ENCODE measurements around the gene ADGRV1. TPM values are rescaled to one million over a fixed set of nuclear protein-coding genes. Genes with fewer than 3 reads are reported as not detected.

Gene ADGRV1
- total RNA-seq, 4 donors from 2014 or later, result 0.39 to 1.9 (median 1.00) TPM

DNA sequence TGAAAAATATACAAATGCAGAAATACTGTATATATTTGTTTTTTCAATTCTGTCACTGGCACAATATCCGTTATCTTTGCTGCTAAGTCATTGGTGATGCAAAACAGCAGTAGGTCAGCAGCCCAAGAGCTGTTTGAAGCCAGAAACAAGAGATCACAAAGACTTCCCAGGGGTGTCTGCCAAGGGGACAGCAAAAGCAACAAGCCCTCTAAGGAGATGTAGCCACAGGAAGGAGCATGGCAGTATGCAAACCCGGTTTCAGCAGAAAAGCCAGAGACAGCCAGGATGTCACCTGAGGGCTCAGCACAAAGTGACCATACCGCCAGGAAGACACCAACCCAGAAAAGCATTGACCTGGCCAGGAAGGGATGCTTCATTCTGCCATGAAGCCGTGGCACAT is 583.0 kb downstream of the ADGRV1 start:
- DNase-seq (ENCODE audit: low spot score in 2 of 2), result no peak
- H3K4me1 ChIP-seq, result peaks cover 0 to 37% (median 10%) of the 10 kb centered on the region in 4 donors
- H3K9me3 ChIP-seq, result no peaks in the 10 kb centered on the region
- 83 to 86% methylated on average over 4 of the region's 4 CpGs for WGBS, 2 donors
- no peak overlapping the region for H3K4me3 ChIP-seq
- no peak overlapping the region for H3K27ac ChIP-seq
- no peak for TF ChIP-seq POLR2A (IDR thresholded peaks at IDR 0.05)
- no peaks in the 10 kb centered on the region for H3K27me3 ChIP-seq
- H3K36me3 ChIP-seq, result no peaks in the 10 kb centered on the region

DNA sequence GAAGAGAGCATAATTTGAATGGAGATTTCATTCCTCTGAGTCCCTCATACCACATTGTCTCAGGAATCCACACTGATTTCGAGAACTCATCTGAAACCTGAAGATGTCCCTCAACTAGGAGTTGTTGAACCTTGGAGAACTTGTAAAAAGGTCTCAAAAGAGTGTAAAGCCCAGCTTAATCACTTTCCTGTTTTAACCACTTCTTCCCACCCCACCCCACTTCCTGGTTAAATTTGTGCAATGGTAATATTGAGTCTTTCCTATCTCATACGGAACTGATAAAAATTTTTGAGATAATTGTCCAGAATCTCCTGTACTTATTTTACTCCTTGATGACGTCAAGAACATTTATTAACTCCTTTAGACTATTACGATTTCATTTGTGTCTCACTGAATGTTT is 583.8 kb downstream of the ADGRV1 start:
- DNase-seq (ENCODE audit: low spot score in 2 of 2), result no peak
- Histone ChIP-seq H3K27me3 (no peaks in the 10 kb centered on the region), H3K27ac (no peak overlapping the region), H3K36me3 (no peaks in the 10 kb centered on the region), H3K9me3 (no peaks in the 10 kb centered on the region), H3K4me3 (no peak overlapping the region), H3K4me1 (peaks cover 0 to 43% (median 11%) of the 10 kb centered on the region in 4 donors)
- WGBS, 2 donors, result 69 to 87% methylated on average over 4 of the region's 4 CpGs
- TF ChIP-seq EP300 (IDR thresholded peaks at IDR 0.05) (no peak), POLR2A (IDR thresholded peaks at IDR 0.05) (no peak)
- TF ChIP-seq, protein P1, sequence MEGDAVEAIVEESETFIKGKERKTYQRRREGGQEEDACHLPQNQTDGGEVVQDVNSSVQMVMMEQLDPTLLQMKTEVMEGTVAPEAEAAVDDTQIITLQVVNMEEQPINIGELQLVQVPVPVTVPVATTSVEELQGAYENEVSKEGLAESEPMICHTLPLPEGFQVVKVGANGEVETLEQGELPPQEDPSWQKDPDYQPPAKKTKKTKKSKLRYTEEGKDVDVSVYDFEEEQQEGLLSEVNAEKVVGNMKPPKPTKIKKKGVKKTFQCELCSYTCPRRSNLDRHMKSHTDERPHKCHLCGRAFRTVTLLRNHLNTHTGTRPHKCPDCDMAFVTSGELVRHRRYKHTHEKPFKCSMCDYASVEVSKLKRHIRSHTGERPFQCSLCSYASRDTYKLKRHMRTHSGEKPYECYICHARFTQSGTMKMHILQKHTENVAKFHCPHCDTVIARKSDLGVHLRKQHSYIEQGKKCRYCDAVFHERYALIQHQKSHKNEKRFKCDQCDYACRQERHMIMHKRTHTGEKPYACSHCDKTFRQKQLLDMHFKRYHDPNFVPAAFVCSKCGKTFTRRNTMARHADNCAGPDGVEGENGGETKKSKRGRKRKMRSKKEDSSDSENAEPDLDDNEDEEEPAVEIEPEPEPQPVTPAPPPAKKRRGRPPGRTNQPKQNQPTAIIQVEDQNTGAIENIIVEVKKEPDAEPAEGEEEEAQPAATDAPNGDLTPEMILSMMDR (IDR thresholded peaks at IDR 0.05), result no peak

DNA sequence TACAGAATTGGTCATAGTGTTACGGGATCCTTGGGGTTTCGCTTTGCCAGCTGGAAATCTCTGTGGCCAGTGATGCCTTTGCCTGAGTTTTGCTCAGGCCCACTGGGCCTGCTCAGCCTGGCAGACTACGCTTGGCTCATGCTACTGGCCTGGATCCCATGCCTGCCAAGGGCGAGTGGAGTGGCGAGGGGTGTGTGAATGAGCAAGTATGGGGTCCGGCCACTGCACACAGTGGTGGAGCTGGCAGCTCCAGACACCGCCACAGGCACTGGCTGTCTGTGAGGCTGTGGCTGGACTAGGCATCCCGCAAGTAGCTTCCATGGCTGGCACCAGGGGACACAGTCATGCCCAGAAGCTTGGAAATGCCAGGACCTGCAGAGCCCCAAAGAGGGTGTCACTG is 584.2 kb downstream of the ADGRV1 start:
- no peak overlapping the region for H3K4me3 ChIP-seq
- TF ChIP-seq POLR2A (IDR thresholded peaks at IDR 0.05) (no peak), EP300 (IDR thresholded peaks at IDR 0.05) (no peak)
- TF ChIP-seq, protein P1 (IDR thresholded peaks at IDR 0.05), result no peak
- no peak for DNase-seq (ENCODE audit: low spot score in 2 of 2)
- H3K9me3 ChIP-seq, result no peaks in the 10 kb centered on the region
- peaks cover 0 to 43% (median 11%) of the 10 kb centered on the region in 4 donors for H3K4me1 ChIP-seq
- H3K36me3 ChIP-seq, result no peaks in the 10 kb centered on the region
- H3K27me3 ChIP-seq, result no peaks in the 10 kb centered on the region
- H3K27ac ChIP-seq, result no peak overlapping the region
- WGBS, 2 donors, result 91 to 95% methylated on average over 8 of the region's 8 CpGs

DNA sequence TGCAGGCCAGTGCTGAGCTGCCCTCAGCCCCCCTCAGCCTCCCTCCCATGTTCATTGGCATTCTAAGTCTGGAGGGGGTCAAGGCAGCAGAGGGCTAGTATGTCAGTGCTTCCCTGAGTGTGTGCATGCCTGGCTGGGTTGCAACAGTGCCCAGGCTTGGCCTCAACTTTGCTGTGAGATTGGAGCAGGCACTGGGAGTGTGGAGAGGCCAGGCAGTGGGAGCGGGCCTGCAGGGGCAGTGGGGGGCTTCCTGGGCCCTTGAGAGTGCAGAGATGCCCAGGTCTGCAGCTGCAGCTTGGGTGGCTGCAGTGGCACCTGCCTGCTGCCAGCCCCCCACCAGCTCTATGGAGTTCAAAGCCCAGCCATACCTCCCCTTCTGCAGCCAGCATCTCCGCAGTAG is 585.2 kb downstream of the ADGRV1 start:
- 100% methylated on average over 1 to 2 of the region's 2 CpGs for WGBS, 2 donors
- Histone ChIP-seq H3K36me3 (no peaks in the 10 kb centered on the region), H3K9me3 (no peaks in the 10 kb centered on the region), H3K27ac (peak overlapping the region in 1 of 4 donors; percentile 82), H3K27me3 (no peaks in the 10 kb centered on the region), H3K4me1 (peaks cover 0 to 43% (median 11%) of the 10 kb centered on the region in 4 donors), H3K4me3 (no peak overlapping the region)
- TF ChIP-seq, protein P1 (IDR thresholded peaks at IDR 0.05), result no peak
- TF ChIP-seq EP300 (IDR thresholded peaks at IDR 0.05) (no peak), POLR2A (IDR thresholded peaks at IDR 0.05) (no peak)
- DNase-seq (ENCODE audit: low spot score in 2 of 2), result no peak

DNA sequence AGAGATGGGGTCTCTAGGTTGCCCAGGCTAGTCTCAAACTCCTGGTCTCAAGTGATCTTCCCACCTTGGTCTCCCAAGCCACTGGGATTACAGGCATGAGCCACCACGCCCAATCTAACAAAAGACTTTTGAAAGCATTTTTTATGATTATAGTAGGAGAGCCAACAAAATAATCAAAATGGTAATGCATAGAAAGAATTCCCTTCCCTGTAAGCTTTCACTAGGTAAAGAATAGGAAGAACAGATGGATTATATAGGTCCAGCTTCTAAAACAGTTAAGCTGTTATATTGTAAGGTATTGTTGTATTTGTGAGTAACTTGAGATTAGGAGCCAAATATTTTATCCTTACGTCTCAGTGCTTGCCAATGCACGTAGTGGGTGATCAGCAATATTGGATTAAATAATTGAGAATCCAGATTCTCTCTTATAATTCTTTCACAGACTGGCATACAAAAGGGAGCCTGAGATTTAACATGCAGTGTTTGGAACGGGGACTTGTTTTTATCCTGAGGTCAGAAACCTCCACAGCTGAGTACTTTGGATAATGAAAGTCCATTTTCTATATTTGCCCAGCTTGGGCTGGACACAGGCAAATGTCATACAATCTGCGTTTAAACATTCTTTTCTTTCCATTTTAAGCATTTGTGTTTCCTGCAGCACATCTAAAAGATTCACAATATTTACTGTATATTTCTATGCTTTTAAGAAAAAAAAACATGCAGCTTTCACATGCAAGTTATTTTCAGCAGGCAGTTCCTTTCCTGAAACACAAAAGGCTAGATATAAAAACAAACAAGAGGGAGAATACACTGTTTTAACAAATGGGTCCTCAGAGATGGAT is 586.1 kb downstream of the ADGRV1 start:
- DNase-seq (ENCODE audit: low spot score in 2 of 2), result no peak
- Histone ChIP-seq H3K9me3 (no peaks in the 10 kb centered on the region), H3K4me3 (peak overlapping the region in 1 of 4 donors; percentile 6), H3K36me3 (no peaks in the 10 kb centered on the region), H3K27ac (peak overlapping the region in 3 of 4 donors; percentile 35 to 82 (median 82)), H3K27me3 (no peaks in the 10 kb centered on the region), H3K4me1 (peaks cover 0 to 43% (median 11%) of the 10 kb centered on the region in 4 donors)
- 26 to 29% methylated on average over 5 of the region's 5 CpGs for WGBS, 2 donors
- TF ChIP-seq, protein P1 (IDR thresholded peaks at IDR 0.05), result no peak
- TF ChIP-seq POLR2A (IDR thresholded peaks at IDR 0.05), result no peak
- no peak for TF ChIP-seq EP300 (IDR thresholded peaks at IDR 0.05)

Measured in tibial nerve (tissue), 4 donors.